ENCODE measurements around the gene KLRC4.

- TF ChIP-seq, protein P1, sequence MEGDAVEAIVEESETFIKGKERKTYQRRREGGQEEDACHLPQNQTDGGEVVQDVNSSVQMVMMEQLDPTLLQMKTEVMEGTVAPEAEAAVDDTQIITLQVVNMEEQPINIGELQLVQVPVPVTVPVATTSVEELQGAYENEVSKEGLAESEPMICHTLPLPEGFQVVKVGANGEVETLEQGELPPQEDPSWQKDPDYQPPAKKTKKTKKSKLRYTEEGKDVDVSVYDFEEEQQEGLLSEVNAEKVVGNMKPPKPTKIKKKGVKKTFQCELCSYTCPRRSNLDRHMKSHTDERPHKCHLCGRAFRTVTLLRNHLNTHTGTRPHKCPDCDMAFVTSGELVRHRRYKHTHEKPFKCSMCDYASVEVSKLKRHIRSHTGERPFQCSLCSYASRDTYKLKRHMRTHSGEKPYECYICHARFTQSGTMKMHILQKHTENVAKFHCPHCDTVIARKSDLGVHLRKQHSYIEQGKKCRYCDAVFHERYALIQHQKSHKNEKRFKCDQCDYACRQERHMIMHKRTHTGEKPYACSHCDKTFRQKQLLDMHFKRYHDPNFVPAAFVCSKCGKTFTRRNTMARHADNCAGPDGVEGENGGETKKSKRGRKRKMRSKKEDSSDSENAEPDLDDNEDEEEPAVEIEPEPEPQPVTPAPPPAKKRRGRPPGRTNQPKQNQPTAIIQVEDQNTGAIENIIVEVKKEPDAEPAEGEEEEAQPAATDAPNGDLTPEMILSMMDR (IDR thresholded peaks at IDR 0.05) = no peak
- TF ChIP-seq POLR2A (IDR thresholded peaks at IDR 0.05) = no peak
Observed at GRCh38 chr12:10384191-10384590, 25.4 kb downstream of the KLRC4 start.
